PC-3 (cell line): ENCODE data around the gene SLC4A7. TPM values are rescaled to one million over a fixed set of nuclear protein-coding genes. Genes with fewer than 3 reads are reported as not detected.

Experiments used
- ATAC-seq: fragments of 200-7000 bp; cut with Tn5 transposase; 2 replicates; pipeline ENCODE4 v1.9.1; 2020; ENCODE audit warnings: mild to moderate bottlenecking, moderate library complexity
- BruUV-seq: library from RNA; stranded (reverse); fragments of 400-500 nt; replicated peaks from 2 replicates; lab custom pipeline; 2021; lab: Mats Ljungman, UMichigan
- CTCF ChIA-PET: fragments of 300-600 bp; sonication (Branson Sonifier 250); formaldehyde crosslinking; loops from one replicate; lab custom pipeline; 2022; ENCODE audit warnings: antibody characterized with exemption; lab: Charles Lee
- POLR2A ChIA-PET: fragments of 300-600 bp; sonication (Branson Sonifier 250); formaldehyde crosslinking; loops from one replicate; lab custom pipeline; 2022; ENCODE audit warnings: antibody characterized with exemption; ENCODE audit not compliant: unreplicated experiment; lab: Charles Lee
- DNase-seq: peaks from one replicate; pipeline ENCODE4 v3.0.0-alpha.2; 2015
- H2AFZ ChIP-seq: fragments of 300-600 bp; sonication (generic); 2 replicates; pipeline ENCODE4 v1.6.0; 2016; ENCODE audit warnings: antibody characterized with exemption, low read length
- H3F3A ChIP-seq: fragments of 300-600 bp; sonication (generic); one replicate; pipeline ENCODE4 v1.6.0; 2017; ENCODE audit warnings: antibody characterized with exemption, low read length, control low read depth, mild to moderate bottlenecking; ENCODE audit not compliant: unreplicated experiment
- H3K27ac ChIP-seq: fragments of 300-600 bp; sonication (generic); 2 replicates; pipeline ENCODE4 v1.5.1; 2016; ENCODE audit warnings: mild to moderate bottlenecking, low read length
- H3K27me3 ChIP-seq: fragments of 300-600 bp; sonication (generic); 2 replicates; pipeline ENCODE4 v1.6.1; 2016; ENCODE audit warnings: low read length, mixed read lengths
- H3K36me3 ChIP-seq: fragments of 300-600 bp; sonication (generic); 2 replicates; pipeline ENCODE4 v1.6.1; 2016; ENCODE audit warnings: low read depth, mixed run types, low read length, mixed read lengths
- H3K4me1 ChIP-seq: fragments of 300-600 bp; sonication (generic); 2 replicates; pipeline ENCODE4 v1.5.1; 2016; ENCODE audit warnings: low read length; ENCODE audit not compliant: insufficient read depth
- H3K4me2 ChIP-seq: fragments of 300-600 bp; sonication (generic); 2 replicates; pipeline ENCODE4 v1.6.0; 2016; ENCODE audit warnings: low read length
- H3K4me3 ChIP-seq: fragments of 300-600 bp; sonication (generic); 2 replicates; pipeline ENCODE4 v1.5.1; 2016; ENCODE audit warnings: mild to moderate bottlenecking, low read length, mixed read lengths
- H3K79me2 ChIP-seq: fragments of 300-600 bp; sonication (generic); 2 replicates; pipeline ENCODE4 v1.6.1; 2017; ENCODE audit warnings: low read length, mixed read lengths
- H3K9ac ChIP-seq: fragments of 300-600 bp; sonication (generic); 2 replicates; pipeline ENCODE4 v1.6.0; 2016; ENCODE audit warnings: mild to moderate bottlenecking, low read length
- H3K9me2 ChIP-seq: fragments of 300-600 bp; sonication (generic); replicated peaks from 2 replicates; pipeline ENCODE4 v1.6.1; 2016; ENCODE audit warnings: mixed run types, low read length, mixed read lengths
- H3K9me3 ChIP-seq: fragments of 300-600 bp; sonication (generic); 2 replicates; pipeline ENCODE4 v1.6.1; 2016; ENCODE audit warnings: low read length, mixed read lengths
- H4K20me1 ChIP-seq: fragments of 300-600 bp; sonication (generic); 2 replicates; pipeline ENCODE4 v1.6.1; 2016; ENCODE audit warnings: low read length, mixed read lengths
- CTCF ChIP-seq: fragments of 300-600 bp; sonication (generic); conservative IDR thresholded peaks from 2 replicates; pipeline ENCODE4 v1.5.1; 2017; ENCODE audit warnings: antibody characterized with exemption, low read depth, mild to moderate bottlenecking, low read length
- EZH2 ChIP-seq: fragments of 300-600 bp; sonication (generic); IDR thresholded peaks from one replicate; pipeline ENCODE4 v1.6.1; 2017; ENCODE audit warnings: antibody characterized with exemption, mild to moderate bottlenecking, low read length; ENCODE audit not compliant: unreplicated experiment
- EZH2phosphoT487 ChIP-seq: fragments of 300-600 bp; sonication (generic); IDR thresholded peaks from 2 replicates; pipeline ENCODE4 v1.6.1; 2018; ENCODE audit warnings: mild to moderate bottlenecking, antibody characterized with exemption, low read length, borderline replicate concordance
- intact Hi-C: fragments of 100-400 bp; cut with micrococcal nuclease; formaldehyde crosslinking; loops from 2 replicates; pipeline ENCODE4 v1.9.0; 2023
- total RNA-seq: library from RNA; depleted of rRNA; stranded (reverse); fragments of >200 nt; gene quantifications from 2 replicates; pipeline ENCODE4 v1.2.3, GENCODE V29; 2014

SLC4A7 gene
- total RNA-seq, 1 experiment from 2014 or later = 56.0 TPM

GRCh38 chr3:27345959-27346865 is 138.0 kb downstream of the SLC4A7 start:
- Histone ChIP-seq H3K4me1 (peaks cover 19% of the 10 kb centered on the region), H2AFZ (no peak overlapping the region), H3K36me3 (no peaks in the 10 kb centered on the region), H3K79me2 (no peaks in the 10 kb centered on the region), H4K20me1 (no peaks in the 10 kb centered on the region), H3K4me2 (no peak overlapping the region), H3K9me3 (no peaks in the 10 kb centered on the region), H3K4me3 (no peak overlapping the region), H3K9me2 (no peaks in the 10 kb centered on the region), H3K27me3 (no peaks in the 10 kb centered on the region), H3K27ac (no peak overlapping the region), H3F3A (no peaks in the 10 kb centered on the region), H3K9ac (no peak overlapping the region)
- no peak for TF ChIP-seq EZH2
- TF ChIP-seq EZH2phosphoT487 = no peak
- TF ChIP-seq CTCF = no peak
- peak; percentile 75 for DNase-seq
- ChIA-PET POLR2A (interaction anchor here (0.5 to 0.6 kb wide), 2 partner anchors 366 to 432 kb away, joined by 3 to 24 read pairs; no protein-coding TSS in a partner anchor), CTCF (interaction anchor here (1.5 kb wide), 1 partner anchor 12 kb away, joined by 4 read pairs; no protein-coding TSS in a partner anchor)
- BruUV-seq = no TSS peak
- ATAC-seq = peak; percentile 90
- intact Hi-C loops = loop anchor here (2.0 kb wide), 1 partner anchor 15 kb away; no protein-coding TSS in a partner anchor

GRCh38 chr3:27345493-27345892 is 138.7 kb downstream of the SLC4A7 start:
- no TSS peak for BruUV-seq
- ChIA-PET POLR2A (no interaction called here), CTCF (no interaction called here)
- intact Hi-C loops = no loop called here
- peak; percentile 73 for ATAC-seq
- no peaks in the 10 kb centered on the region for H4K20me1 ChIP-seq
- no peaks in the 10 kb centered on the region for H3K27me3 ChIP-seq
- H2AFZ ChIP-seq = peak overlapping the region; percentile 29; the same call in 1 of the 2 replicates
- no peak for TF ChIP-seq CTCF
- TF ChIP-seq EZH2 = no peak
- TF ChIP-seq EZH2phosphoT487 = no peak
- no peaks in the 10 kb centered on the region for H3K79me2 ChIP-seq
- 0 out of 2 replicates have a peak overlapping the region, but pooled peaks have one; percentile 9 for H3K4me2 ChIP-seq
- peaks cover 19% of the 10 kb centered on the region for H3K4me1 ChIP-seq
- no peak overlapping the region for H3K9ac ChIP-seq
- no peaks in the 10 kb centered on the region for H3K9me3 ChIP-seq
- H3K36me3 ChIP-seq = no peaks in the 10 kb centered on the region
- H3K9me2 ChIP-seq = no peaks in the 10 kb centered on the region
- H3F3A ChIP-seq = no peaks in the 10 kb centered on the region
- no peak overlapping the region for H3K27ac ChIP-seq
- DNase-seq = peak; percentile 48
- no peak overlapping the region for H3K4me3 ChIP-seq
